ENCODE results near the gene TEX12.

Gene TEX12

DNA sequence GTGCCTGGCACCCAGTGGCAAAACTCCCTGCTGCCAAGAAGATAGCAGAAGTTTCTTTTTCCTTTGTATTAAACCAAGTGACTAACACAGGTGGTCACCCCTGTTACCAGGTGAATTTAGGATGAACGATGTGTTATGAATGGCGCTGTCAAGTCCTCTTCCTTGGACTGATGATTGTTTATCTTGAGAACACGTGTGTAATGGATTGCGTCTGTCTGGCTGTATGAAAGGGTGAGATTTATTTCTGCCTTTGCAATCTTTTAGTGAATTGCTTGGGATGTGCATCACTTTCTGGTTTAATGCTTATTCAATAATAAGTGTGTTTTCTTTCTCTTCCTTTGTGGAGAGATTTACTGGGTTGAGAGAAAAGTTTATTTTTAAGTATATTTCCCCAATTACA lies 44.0 kb upstream of the TEX12 start:
- H3K9me3 ChIP-seq (ENCODE audit: insufficient read depth, low read length): no peaks in the 10 kb centered on the region
- no peak overlapping the region for H3K9ac ChIP-seq (ENCODE audit: low read length)
- no peaks in the 10 kb centered on the region for H3K27me3 ChIP-seq (ENCODE audit: low read length)
- no peaks in the 10 kb centered on the region for H3K9me2 ChIP-seq (replicated peaks; ENCODE audit: insufficient read depth, low read length)
- H4K20me1 ChIP-seq (ENCODE audit: low read depth, low read length): no peaks in the 10 kb centered on the region
- no peak for TF ChIP-seq EZH2phosphoT487 (conservative IDR thresholded peaks at IDR 0.05; ENCODE audit: low read length)
- TF ChIP-seq, protein P1, sequence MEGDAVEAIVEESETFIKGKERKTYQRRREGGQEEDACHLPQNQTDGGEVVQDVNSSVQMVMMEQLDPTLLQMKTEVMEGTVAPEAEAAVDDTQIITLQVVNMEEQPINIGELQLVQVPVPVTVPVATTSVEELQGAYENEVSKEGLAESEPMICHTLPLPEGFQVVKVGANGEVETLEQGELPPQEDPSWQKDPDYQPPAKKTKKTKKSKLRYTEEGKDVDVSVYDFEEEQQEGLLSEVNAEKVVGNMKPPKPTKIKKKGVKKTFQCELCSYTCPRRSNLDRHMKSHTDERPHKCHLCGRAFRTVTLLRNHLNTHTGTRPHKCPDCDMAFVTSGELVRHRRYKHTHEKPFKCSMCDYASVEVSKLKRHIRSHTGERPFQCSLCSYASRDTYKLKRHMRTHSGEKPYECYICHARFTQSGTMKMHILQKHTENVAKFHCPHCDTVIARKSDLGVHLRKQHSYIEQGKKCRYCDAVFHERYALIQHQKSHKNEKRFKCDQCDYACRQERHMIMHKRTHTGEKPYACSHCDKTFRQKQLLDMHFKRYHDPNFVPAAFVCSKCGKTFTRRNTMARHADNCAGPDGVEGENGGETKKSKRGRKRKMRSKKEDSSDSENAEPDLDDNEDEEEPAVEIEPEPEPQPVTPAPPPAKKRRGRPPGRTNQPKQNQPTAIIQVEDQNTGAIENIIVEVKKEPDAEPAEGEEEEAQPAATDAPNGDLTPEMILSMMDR (IDR thresholded peaks at IDR 0.05; ENCODE audit: insufficient read depth, low read length, poor library complexity, severe bottlenecking): no peak
- H3K27ac ChIP-seq (ENCODE audit: low read depth, low read length): no peak overlapping the region
- no peak overlapping the region for H2AFZ ChIP-seq (ENCODE audit: low read depth, low read length, severe bottlenecking)
- no peaks in the 10 kb centered on the region for H3K36me3 ChIP-seq (ENCODE audit: low read length)
- no peaks in the 10 kb centered on the region for H3F3A ChIP-seq (ENCODE audit: insufficient read depth)
- H3K4me2 ChIP-seq (ENCODE audit: low read depth, low read length, poor library complexity, severe bottlenecking): no peak overlapping the region
- H3K4me3 ChIP-seq (ENCODE audit: insufficient read depth, low read length, poor library complexity, severe bottlenecking): no peak overlapping the region
- H3K79me2 ChIP-seq (ENCODE audit: insufficient read depth, low read length): no peaks in the 10 kb centered on the region

DNA sequence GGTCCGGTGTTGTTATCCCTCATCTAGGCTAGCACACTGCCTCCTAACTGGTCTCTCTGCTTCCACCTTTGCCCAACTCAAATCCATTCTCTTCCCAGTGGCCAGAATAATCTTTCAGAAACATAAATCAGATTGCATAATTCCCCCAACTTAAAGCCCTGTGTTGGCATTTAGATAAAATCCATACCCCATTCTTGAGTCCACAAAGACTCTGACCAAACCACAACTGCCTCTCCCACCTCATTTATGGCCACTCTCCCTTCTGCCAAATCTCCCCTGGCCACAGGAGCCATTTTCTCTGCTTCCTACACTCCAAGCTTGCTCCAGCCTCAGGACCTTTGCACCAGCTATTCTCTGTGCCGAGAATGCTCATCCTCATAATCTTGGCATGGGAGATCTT lies 40.1 kb upstream of the TEX12 start:
- no peak overlapping the region for H2AFZ ChIP-seq (ENCODE audit: low read depth, low read length, severe bottlenecking)
- H3K9me3 ChIP-seq (ENCODE audit: insufficient read depth, low read length): no peaks in the 10 kb centered on the region
- no peak overlapping the region for H3K9ac ChIP-seq (ENCODE audit: low read length)
- H3K9me2 ChIP-seq (replicated peaks; ENCODE audit: insufficient read depth, low read length): no peaks in the 10 kb centered on the region
- H3K4me3 ChIP-seq (ENCODE audit: insufficient read depth, low read length, poor library complexity, severe bottlenecking): no peak overlapping the region
- H3K4me2 ChIP-seq (ENCODE audit: low read depth, low read length, poor library complexity, severe bottlenecking): no peak overlapping the region
- H3K27me3 ChIP-seq (ENCODE audit: low read length): no peaks in the 10 kb centered on the region
- no peaks in the 10 kb centered on the region for H3K79me2 ChIP-seq (ENCODE audit: insufficient read depth, low read length)
- H3F3A ChIP-seq (ENCODE audit: insufficient read depth): no peaks in the 10 kb centered on the region
- TF ChIP-seq, protein P1 (IDR thresholded peaks at IDR 0.05; ENCODE audit: insufficient read depth, low read length, poor library complexity, severe bottlenecking): no peak
- TF ChIP-seq EZH2phosphoT487 (conservative IDR thresholded peaks at IDR 0.05; ENCODE audit: low read length): no peak
- no peaks in the 10 kb centered on the region for H4K20me1 ChIP-seq (ENCODE audit: low read depth, low read length)
- no peaks in the 10 kb centered on the region for H3K36me3 ChIP-seq (ENCODE audit: low read length)
- no peak overlapping the region for H3K27ac ChIP-seq (ENCODE audit: low read depth, low read length)

DNA sequence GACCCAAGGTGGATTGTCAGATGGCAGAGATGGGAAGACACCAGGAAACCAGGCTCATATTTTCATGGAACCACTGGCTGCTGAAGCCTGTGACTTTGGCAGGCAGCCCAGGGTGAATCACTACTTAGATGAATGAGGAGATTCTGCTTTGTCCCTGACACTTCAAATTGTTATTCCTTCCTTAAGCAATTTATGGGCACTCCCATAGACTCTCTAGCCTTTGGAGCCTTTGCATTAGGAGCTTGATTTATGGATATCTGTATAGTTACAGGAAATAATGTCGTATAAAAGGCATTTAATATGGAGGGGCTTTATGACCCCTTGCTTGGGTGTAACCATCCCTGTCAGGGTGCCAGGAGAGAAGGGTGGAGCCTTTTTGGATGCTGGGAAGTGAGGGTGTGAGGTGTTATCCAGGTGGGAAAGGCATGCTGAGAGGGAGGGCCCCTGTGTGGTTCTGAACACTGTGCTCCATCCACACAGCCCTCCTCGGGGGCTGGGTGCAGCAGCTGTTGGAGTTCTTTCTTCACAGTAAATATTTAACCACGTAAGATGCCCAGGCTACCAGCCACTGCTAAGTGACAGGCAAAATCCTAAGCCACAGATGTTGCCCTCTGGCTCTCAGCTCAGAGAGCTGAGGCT lies 38.6 kb upstream of the TEX12 start:
- Histone ChIP-seq H3F3A (ENCODE audit: insufficient read depth) (no peaks in the 10 kb centered on the region), H3K9me3 (ENCODE audit: insufficient read depth, low read length) (no peaks in the 10 kb centered on the region), H3K27me3 (ENCODE audit: low read length) (no peaks in the 10 kb centered on the region), H3K4me3 (ENCODE audit: insufficient read depth, low read length, poor library complexity, severe bottlenecking) (no peak overlapping the region), H3K4me2 (ENCODE audit: low read depth, low read length, poor library complexity, severe bottlenecking) (no peak overlapping the region), H3K27ac (ENCODE audit: low read depth, low read length) (no peak overlapping the region), H3K79me2 (ENCODE audit: insufficient read depth, low read length) (no peaks in the 10 kb centered on the region), H3K9me2 (replicated peaks; ENCODE audit: insufficient read depth, low read length) (no peaks in the 10 kb centered on the region), H2AFZ (ENCODE audit: low read depth, low read length, severe bottlenecking) (no peak overlapping the region), H3K9ac (ENCODE audit: low read length) (no peak overlapping the region), H3K36me3 (ENCODE audit: low read length) (no peaks in the 10 kb centered on the region), H4K20me1 (ENCODE audit: low read depth, low read length) (no peaks in the 10 kb centered on the region)
- TF ChIP-seq, protein P1 (IDR thresholded peaks at IDR 0.05; ENCODE audit: insufficient read depth, low read length, poor library complexity, severe bottlenecking): no peak

Measured in SU-DHL-6 (cell line).